Panc1 (cell line): ENCODE results near the gene NHS. TPM values are rescaled to one million over a fixed set of nuclear protein-coding genes. Genes with fewer than 3 reads are reported as not detected.

Source experiments
- ATAC-seq: fragments of 200-7000 bp; cut with Tn5 transposase; 2 replicates; pipeline ENCODE4 v1.9.1; 2020; ENCODE audit warnings: mild to moderate bottlenecking, moderate library complexity
- BruUV-seq: library from RNA; stranded (reverse); fragments of 400-500 nt; replicated peaks from 2 replicates; lab custom pipeline; 2021; lab: Mats Ljungman, UMichigan
- CTCF ChIA-PET: fragments of 300-600 bp; sonication (Branson Sonifier 250); formaldehyde crosslinking; loops from one replicate; lab custom pipeline; 2022; ENCODE audit warnings: antibody characterized with exemption; lab: Charles Lee
- POLR2A ChIA-PET: fragments of 300-600 bp; sonication (Branson Sonifier 250); formaldehyde crosslinking; loops from one replicate; lab custom pipeline; 2022; ENCODE audit warnings: antibody characterized with exemption; lab: Charles Lee
- DNase-seq: peaks from one replicate; pipeline ENCODE4 v3.0.0-alpha.2; 2010; ENCODE audit warnings: low read depth, low spot score
- H3K27ac ChIP-seq: 2 replicates; pipeline ENCODE4 v1.5.1; 2011; ENCODE audit warnings: mild to moderate bottlenecking, low read length, inconsistent platforms
- H3K27me3 ChIP-seq: fragments of 200-500 bp; sonication (Bioruptor generic); 2 replicates; pipeline ENCODE4 v1.6.0; 2014; ENCODE audit warnings: low read length, inconsistent platforms; ENCODE audit not compliant: control insufficient read depth, insufficient read depth
- H3K36me3 ChIP-seq: fragments of 200-500 bp; sonication (Bioruptor generic); 2 replicates; pipeline ENCODE4 v1.5.1; 2014; ENCODE audit warnings: inconsistent platforms, mild to moderate bottlenecking, low read length, moderate library complexity; ENCODE audit not compliant: control insufficient read depth, insufficient read depth
- H3K4me1 ChIP-seq: 2 replicates; pipeline ENCODE4 v1.5.1; 2011; ENCODE audit warnings: inconsistent platforms, mild to moderate bottlenecking, low read length, moderate library complexity; ENCODE audit not compliant: control insufficient read depth, insufficient read depth
- H3K4me3 ChIP-seq, 2 experiments: 2 replicates each; pipeline ENCODE4 v1.5.1; 2011 to 2012; ENCODE audit warnings: low read depth in 2 of 2, low read length in 2 of 2, mild to moderate bottlenecking in 2 of 2, inconsistent platforms in 1 of 2, moderate library complexity in 1 of 2
- H3K9me3 ChIP-seq: fragments of 200-500 bp; sonication (Bioruptor generic); 2 replicates; pipeline ENCODE4 v1.5.1; 2014; ENCODE audit warnings: low read depth, mild to moderate bottlenecking, inconsistent platforms, low read length, moderate library complexity; ENCODE audit not compliant: control insufficient read depth, insufficient read depth
- CTCF ChIP-seq: fragments of 450-650 bp; IDR thresholded peaks from 2 replicates; pipeline ENCODE4 v1.5.1; 2017; ENCODE audit warnings: mild to moderate bottlenecking
- POLR2AphosphoS5 ChIP-seq: IDR thresholded peaks from 2 replicates; pipeline ENCODE4 v1.6.1; 2012; ENCODE audit warnings: mild to moderate bottlenecking, low read depth, low read length, moderate library complexity
- REST ChIP-seq, 2 experiments: IDR thresholded peaks; 2 replicates each; pipeline ENCODE4 v1.6.1; 2011 to 2012; ENCODE audit warnings: low read depth in 2 of 2, control low read depth in 1 of 2, low read length in 1 of 2, mild to moderate bottlenecking in 1 of 2, moderate library complexity in 1 of 2; ENCODE audit not compliant: insufficient read depth in 1 of 2
- SIN3A ChIP-seq: IDR thresholded peaks from 2 replicates; pipeline ENCODE4 v1.6.1; 2012; ENCODE audit warnings: low read depth, mild to moderate bottlenecking, low read length, moderate library complexity, borderline replicate concordance; ENCODE audit not compliant: insufficient read depth
- TCF7L2 ChIP-seq: IDR thresholded peaks from 2 replicates; pipeline ENCODE4 v1.6.1; 2011; ENCODE audit warnings: mild to moderate bottlenecking, low read depth, low read length, inconsistent platforms
- in situ Hi-C: cut with HindIII; loops from 2 replicates; pipeline ENCODE4 v1.10.0; 2016; ENCODE audit warnings: low sequenced_read_pairs, low pct_unique_long_range_greater_than_20kb
- intact Hi-C: fragments of 100-400 bp; cut with micrococcal nuclease; formaldehyde crosslinking; loops from one replicate; pipeline ENCODE4 v1.10.0; 2022; ENCODE audit not compliant: unreplicated experiment
- total RNA-seq: library from RNA; stranded (reverse); gene quantifications from one replicate; pipeline ENCODE4 v1.2.1, GENCODE V29; 2021; ENCODE audit not compliant: unreplicated experiment

NHS gene
- total RNA-seq, 1 experiment from 2014 or later: 0.80 TPM

- TF ChIP-seq CTCF (no peak), POLR2AphosphoS5 (no peak), SIN3A (no peak), REST (IDR thresholded peaks at IDR 0.05; ENCODE audit: insufficient read depth in 1 of 2, low read depth in 2 of 2, low read length in 1 of 2) (no peak), TCF7L2 (no peak)
- CTCF ChIA-PET: no interaction called here
- POLR2A ChIA-PET: no interaction called here
- H3K4me3 ChIP-seq: no peak overlapping the region
- ATAC-seq (peak; percentile 45; the same call in 1 of the 2 replicates), DNase-seq (peak; percentile 30)
- no peaks in the 10 kb centered on the region for H3K36me3 ChIP-seq
- no peaks in the 10 kb centered on the region for H3K27me3 ChIP-seq
- intact Hi-C loops: no loop called here
- no peaks in the 10 kb centered on the region for H3K4me1 ChIP-seq
- H3K9me3 ChIP-seq: no peaks in the 10 kb centered on the region
- no TSS peak for BruUV-seq
- in situ Hi-C loops: no loop called here
- no peak overlapping the region for H3K27ac ChIP-seq
Observed at GRCh38 chrX:17405225-17405969, 30.4 kb downstream of the NHS start.

GRCh38 chrX:17409566-17410290, 34.7 kb downstream of the NHS start:
- in situ Hi-C loops (no loop called here), intact Hi-C loops (no loop called here)
- ATAC-seq (no peak), DNase-seq (no peak)
- Histone ChIP-seq H3K36me3 (no peaks in the 10 kb centered on the region), H3K27me3 (no peaks in the 10 kb centered on the region), H3K9me3 (no peaks in the 10 kb centered on the region), H3K4me1 (no peaks in the 10 kb centered on the region), H3K27ac (no peak overlapping the region), H3K4me3 (no peak overlapping the region)
- BruUV-seq: no TSS peak
- POLR2A ChIA-PET: no interaction called here
- TF ChIP-seq REST (IDR thresholded peaks at IDR 0.05; ENCODE audit: insufficient read depth in 1 of 2, low read depth in 2 of 2, low read length in 1 of 2) (no peak), POLR2AphosphoS5 (no peak), CTCF (no peak), TCF7L2 (no peak), SIN3A (no peak)
- CTCF ChIA-PET: no interaction called here
